Tibial nerve (tissue), 4 donors: ENCODE data around the gene WFDC2.

Experiments
- CTCF ChIP-seq, 5 experiments: fragments of 200-600 bp in 3 of 5; fragments of 450-650 bp in 2 of 5; sonication (generic) in 3 of 5; IDR thresholded peaks; one replicate each; pipeline ENCODE4 v1.5.1; 2016 to 2019; ENCODE audit warnings: antibody characterized with exemption in 5 of 5, mild to moderate bottlenecking in 3 of 5, moderate library complexity in 2 of 5
- EP300 ChIP-seq, 2 donors: sonication (generic); formaldehyde crosslinking; IDR thresholded peaks; one replicate each; pipeline ENCODE4 v1.6.1; 2017; ENCODE audit warnings: antibody characterized with exemption in 2 of 2, mild to moderate bottlenecking in 1 of 2
- POLR2A ChIP-seq, 2 donors: fragments of 450-650 bp; IDR thresholded peaks; one replicate each; pipeline ENCODE4 v1.6.1; 2017; ENCODE audit warnings: antibody characterized with exemption in 2 of 2, mild to moderate bottlenecking in 2 of 2, moderate library complexity in 2 of 2

GRCh38 chr20:45456632-45457031 is 12.9 kb upstream of the WFDC2 start:
- peak in 1 of 5 experiments; percentile 17 for TF ChIP-seq CTCF (IDR thresholded peaks at IDR 0.05)
- no peak for TF ChIP-seq EP300 (IDR thresholded peaks at IDR 0.05)
- no peak for TF ChIP-seq POLR2A (IDR thresholded peaks at IDR 0.05)
